CD4-positive, alpha-beta T cell treated with Interleukin-1 beta for 1 hour (primary cell): ENCODE results near the gene SUZ12.
"Not testable (repeated sequence)": the region's sequence is repeated elsewhere in the genome, so short reads cannot be mapped to it uniquely, and the experiment has no call there.

Experiments
- DNase-seq, 2 donors: peaks; one replicate each; pipeline ENCODE4 v3.0.0-alpha.2; 2020 to 2022

SUZ12 gene

DNA sequence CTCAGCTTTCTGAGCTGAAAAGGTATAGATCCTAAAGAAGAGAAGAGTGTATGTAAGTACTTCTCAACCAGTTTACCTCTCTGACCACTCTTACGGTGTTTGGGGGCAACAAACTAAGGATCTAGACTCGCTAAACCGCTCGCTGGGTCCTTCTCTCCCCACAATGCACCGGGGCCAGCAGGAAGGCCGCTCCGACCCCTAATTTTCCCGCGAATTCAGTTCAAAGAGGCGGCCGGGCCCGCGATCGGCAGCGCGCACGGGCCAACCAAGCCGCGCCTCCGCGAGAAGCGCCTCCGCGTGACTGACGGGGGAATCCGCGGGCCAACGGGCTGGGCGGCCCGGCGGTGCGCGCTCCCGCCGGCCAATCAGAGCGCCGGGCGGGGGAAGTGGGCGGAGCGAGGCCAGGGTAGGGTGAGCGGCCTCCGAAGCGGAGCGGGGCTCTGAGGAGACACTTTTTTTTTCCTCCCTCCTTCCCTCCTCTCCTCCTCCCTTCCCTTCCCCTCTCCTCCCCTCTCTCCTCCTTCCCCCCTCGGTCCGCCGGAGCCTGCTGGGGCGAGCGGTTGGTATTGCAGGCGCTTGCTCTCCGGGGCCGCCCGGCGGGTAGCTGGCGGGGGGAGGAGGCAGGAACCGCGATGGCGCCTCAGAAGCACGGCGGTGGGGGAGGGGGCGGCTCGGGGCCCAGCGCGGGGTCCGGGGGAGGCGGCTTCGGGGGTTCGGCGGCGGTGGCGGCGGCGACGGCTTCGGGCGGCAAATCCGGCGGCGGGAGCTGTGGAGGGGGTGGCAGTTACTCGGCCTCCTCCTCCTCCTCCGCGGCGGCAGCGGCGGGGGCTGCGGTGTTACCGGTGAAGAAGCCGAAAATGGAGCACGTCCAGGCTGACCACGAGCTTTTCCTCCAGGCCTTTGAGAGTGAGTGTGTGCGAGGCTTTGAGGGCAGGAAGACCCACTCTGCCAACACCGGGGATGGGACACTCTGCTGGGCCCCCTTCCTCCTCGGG is at the start of gene SUZ12:
TSS of gene SUZ12 (plus strand) at position 393 of the 995 bp plus-strand sequence. CDS start at position 633, 240 bp downstream.
- DNase-seq = peak; percentile 89 to 94

DNA sequence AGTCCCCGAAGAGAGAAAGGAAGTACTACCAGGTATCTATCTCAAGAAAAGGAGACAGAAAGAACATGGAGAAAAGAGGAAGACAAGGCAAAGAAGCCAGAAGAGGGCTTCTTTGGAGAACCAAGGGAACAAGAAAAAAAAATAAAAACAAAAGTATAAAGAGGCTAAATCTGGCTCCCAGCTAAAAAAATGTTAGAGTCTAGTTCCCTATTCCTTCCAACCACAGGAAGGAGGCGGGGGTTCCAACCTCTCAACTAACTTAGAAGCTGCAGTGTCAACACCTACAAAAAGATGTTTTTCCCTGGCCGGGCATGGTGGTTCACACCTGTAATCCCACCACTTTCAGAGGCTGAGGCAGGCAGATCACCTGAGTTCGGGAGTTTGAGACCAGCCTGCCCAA is 48.7 kb upstream of the SUZ12 start:
- peak in 1 of 2 donors; percentile 30 for DNase-seq

DNA sequence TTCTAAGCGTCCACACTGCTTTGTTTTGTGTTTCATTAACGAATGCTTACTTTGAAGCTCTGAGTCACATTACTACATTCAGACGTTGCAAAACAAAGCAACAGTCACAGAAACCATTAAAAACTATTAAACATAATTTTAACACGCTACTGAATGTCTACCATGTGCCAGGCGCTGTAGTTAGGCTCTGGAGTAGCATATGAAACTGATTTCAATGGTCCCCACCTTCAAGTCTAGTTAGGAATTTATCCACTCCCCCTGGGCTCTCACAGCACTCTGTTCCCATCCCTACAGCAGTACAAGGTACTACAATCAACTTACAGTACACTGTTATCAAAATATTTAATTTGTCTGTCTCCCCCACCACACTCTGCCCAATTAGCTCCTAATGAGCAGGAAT is 35.9 kb upstream of the SUZ12 start:
- no peak for DNase-seq

DNA sequence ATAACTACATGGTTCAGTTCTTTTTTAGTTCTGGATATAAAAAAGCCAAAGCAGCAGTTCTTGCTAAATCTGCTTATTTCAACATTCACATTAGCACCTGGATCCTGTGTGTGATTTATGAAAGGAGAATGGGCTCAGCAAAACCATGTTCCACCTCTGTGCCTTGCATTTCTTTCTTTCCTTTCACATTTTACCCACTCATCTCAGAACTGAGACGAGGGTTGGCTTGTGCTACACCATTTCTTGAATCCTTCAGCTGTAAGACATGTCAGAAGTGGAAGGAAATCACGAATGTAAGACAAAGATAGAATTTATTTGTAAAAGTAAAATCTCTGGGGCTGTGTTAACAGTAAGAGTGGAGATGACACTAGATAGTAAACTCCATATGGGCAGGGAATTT is 34.1 kb upstream of the SUZ12 start:
- DNase-seq = no peak

DNA sequence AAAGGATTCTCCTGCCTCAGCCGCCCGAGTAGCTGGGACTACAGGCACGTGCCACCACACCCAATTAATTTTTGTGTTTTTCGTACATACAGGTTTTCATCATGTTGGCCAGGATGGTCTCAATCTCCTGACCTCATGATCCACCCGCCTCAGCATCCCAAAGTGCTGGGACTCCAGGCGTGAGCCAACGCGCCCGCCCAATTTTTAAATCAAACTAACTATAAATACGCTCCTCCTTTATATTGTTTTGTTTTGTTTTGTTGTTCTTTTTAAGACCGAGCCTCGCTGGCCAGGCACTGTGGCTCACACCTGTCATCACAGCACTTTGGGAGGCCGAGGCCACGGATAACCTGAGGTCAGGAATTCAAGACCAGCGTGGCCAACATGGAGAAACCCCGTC is 33.4 kb upstream of the SUZ12 start:
- no peak for DNase-seq

DNA sequence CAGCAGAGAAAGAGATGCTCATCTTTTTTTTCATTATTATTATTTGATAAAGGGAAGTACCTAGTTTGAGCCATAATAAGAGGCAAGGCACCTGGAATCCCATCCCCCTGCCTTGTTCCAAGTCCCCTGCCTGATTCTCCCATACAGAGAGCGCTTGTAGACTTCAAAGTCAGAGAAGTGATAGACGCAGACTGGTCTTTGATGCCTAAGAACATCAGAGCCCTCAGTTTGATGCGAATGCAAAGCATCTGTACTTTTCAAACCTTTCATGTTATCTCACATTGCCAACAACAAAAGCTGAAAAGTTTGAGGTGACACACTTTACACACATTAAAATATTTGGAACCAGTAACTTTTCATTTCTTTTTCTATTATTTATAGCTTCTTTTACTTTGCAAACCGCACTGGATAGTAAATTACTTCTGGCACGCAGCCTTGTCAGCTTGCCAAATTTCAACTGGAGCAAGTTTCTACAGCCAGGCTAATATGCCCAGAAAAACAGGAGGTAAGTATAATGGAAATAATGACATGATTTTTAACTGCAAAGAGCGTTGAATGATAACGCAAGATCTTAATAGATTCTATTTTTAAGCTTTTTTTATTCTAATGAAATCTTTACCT is 29.4 kb upstream of the SUZ12 start:
- DNase-seq = no peak

DNA sequence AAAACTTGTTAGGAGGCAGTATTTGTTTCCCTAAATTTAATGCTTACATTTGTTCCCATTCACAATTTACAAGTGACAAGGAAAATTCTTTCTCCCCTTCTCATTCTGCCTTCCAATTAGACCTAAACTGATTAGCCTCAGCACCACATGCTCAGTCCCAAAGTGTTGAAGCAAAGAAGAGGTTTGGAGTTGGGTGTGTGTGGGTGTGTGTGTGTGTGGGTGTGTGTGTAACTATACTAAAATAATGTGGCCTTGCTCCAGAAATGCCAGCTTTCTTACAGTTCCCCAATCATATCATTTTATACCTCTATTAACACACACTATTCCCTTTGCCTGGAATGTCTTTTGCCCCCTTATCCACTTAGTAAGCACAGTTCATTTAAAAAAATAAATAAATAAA is 28.4 kb upstream of the SUZ12 start:
- no peak for DNase-seq

DNA sequence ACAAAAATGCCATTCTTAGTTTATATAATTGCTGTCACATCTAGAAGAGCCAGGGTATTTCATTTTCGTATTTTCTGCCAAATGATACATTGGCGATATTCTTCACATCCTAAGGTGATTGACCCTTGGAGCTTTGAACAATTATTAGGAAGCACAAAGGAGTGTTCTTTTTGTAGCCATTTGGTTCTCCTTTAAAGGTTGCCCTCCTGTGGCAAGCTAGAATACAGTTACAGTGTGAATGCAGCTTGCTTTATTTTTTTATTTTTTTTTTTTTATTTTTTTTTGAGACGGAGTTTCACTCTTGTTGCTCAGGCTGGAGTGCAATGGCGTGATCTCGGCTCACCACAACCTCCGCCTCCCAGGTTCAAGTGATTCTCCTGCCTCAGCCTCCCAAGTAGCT is 24.1 kb upstream of the SUZ12 start:
- not testable (repeated sequence) for DNase-seq

DNA sequence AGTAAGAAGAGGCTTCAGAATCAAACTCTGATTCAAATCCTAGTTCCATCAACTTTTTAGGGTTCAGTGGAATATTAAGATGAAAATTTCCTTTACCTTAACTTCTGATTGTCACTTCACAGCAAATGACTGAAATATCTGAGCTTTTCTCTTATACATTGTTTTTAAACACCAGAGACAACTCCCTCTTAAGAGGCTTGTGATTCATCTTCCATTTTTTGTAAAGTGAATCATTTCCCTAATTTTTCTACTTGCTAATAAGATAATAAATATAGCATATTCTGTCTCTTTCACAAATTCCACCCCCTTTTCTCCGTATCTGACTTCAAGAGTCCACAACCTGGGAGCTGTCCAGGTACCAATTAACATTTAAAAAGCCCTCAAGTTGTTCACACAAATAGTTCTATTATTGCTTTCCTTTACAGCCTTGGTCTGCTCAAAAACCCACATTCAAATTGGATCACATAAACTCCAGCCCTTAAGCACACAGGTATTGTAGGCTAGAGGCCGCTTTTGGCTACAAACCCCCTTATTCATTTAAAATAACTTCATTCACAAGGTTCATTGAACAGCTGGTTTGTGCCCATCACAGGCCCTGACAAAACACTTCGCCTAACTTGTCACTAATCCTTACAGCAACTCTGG is 21.2 kb upstream of the SUZ12 start:
- DNase-seq = no peak

DNA sequence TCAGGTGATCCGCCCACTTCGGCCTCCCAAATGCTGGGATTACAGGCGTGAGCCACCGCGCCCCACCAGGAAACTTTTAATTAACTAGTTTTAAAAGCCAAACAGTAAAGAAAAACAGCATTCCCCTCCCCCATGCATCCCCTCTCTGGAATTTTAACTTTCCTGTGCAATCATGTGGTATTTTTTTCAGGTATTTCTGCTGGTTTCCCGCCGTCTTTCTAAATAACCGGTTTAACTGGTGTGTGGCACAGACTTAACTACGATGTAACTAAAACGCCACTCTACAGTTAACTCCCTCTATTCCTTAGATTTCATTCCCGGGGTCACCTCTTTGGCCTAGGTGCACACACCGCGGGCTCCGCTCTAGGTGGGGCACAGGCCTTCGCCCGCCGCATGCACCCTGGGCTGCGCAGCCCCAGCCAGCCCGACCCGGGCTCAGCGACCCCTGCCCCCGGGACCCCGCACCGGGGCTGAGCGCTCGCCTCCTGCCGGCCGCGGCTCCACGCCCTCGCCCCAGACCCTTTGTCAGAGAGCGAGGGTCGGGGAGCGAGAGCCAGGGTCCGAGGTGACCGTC is 20.2 kb upstream of the SUZ12 start:
- DNase-seq = no peak

DNA sequence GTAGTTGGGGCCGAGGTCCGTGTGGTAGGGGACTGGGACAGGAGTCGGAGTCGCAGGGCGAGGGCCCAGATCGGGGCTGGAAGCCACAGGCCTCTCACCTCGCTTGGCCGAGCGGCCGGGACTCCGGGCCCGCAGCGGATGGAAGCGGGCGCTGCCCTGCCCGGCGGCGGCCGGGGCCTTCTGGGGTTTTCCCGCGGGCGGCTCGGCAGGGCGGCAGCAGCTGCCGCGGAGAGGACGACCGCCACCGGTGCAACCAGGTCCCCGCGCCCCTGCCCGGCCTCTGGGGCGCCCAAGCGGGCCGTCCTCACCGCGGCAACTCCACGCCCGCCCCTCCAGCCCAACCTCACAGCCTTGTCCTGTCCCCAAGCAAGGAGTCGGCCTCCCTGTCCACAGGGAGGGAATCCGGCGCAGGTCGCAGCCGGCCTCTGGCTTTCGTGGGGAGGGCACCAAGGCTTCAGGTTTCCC is 19.7 kb upstream of the SUZ12 start:
- DNase-seq = peak in 1 of 2 donors; percentile 3

DNA sequence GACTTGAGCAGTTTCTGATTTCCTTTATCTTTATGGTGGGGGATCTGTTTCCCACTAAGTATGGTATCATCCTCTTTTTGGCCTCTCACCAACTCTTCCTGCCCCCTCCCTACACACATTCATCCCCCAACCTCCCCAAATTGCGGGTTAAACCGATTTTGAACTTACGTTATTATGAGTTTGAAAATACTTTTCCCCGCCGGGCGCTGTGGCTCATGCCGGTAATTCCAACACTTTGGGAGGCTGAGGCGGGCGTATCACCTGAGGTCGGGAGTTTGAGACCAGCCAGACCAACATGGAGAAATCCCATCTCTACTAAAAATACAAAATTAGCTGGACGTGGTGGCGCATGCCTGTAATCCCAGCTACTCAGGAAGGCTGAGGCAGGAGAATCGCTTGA is 19.1 kb upstream of the SUZ12 start:
- not testable (repeated sequence) for DNase-seq

DNA sequence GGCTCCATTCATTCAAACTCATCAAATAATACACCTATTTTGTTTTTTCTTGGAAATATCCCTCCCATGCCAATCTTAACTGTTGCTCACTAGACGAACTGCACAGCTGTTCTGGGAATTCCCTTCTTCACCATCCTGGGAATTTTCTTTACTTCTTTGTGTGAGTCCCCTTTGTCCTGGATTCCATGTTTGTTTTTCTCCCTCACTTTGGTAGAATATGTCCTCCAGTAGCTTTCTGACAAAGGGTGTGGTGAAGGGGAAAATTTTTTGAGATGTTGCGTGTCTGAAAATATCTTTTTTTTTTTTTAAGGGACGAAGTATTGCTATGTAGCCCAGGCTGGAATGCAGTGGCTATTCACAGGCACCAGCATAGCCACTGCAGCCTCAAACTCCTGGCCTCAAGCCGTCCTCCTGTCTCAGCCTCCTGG is 18.1 kb upstream of the SUZ12 start:
- no peak for DNase-seq

DNA sequence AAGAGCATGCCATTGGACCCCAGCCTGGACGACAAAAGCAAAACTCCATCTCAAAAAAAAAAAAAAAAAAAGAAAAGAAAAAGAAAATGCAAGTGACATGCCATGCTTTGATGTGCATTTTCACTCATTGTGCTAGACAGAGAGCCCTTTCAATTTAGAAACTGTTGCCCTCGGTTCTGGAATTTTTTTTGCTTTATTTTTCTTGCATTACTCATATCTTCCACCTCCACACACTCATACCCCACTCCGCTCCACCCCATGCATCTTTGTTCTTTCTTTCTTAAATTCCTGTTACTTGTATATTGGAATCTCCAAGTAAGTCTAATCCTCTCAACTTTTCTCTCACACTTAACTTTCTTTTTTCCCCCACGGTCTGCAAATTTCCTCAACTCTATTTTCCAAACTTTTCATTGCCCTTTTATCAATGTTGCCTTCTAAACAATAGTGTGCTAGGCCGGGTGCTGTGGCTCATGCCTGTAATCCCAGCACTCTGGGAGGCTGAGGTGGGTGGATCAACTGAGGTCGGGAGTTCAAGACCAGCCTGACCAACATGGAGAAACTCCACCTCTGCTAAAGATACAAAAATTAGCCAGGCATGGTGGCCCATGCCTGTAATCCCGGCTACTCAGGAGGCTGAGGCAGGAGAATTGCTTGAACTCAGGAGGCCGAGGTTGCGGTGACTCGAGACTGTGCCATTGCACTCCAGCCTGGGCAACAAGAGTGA is 16.8 kb upstream of the SUZ12 start:
- DNase-seq = no peak

DNA sequence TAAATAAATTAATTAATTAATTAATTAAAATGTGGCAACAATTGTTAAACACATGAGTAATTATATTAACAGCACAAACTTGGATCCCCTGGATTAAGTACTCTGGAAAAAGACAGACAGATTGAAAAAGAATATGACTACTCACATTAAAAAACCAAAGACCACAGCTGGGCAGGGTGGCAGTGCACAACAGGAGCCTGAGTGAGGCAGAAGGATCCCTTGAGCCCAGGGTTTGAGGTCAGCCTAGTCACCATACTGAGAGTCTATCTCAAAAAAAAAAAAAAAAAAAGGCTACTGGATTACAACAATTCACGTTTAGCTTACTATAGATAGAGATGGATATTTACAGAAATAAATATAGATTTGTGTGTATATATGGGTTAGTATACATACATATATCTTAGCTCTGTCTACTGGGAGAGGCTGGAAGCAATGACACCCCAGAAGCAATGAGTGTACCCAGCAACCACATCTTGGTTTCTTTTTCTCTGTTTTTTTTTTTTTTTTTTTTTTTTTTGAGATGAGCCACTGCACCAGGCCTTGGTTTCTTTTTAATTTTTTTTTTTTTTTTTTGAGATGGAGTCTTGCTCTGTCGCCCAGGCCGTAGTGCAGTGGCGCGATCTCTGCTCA is 10.6 kb upstream of the SUZ12 start:
- DNase-seq = no peak

DNA sequence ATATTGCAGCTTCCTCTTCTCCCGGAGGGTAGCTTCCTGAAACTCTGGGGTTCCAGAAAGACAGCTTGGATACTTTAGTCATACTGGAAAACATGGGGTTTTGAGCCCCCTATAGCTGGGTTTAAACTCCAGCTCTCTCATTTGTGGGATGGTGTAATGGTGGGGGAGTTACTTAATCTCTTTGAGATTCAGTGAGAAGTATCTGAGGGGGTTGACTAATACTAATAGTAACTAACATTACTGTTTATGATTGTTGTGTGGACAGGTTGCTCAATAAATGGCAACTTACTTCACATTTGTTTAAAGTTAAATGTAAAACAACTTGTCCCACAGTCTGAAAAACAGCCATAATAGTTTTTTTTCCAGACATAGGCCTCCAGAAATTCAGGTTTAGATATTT is 5.1 kb upstream of the SUZ12 start:
- no peak for DNase-seq

DNA sequence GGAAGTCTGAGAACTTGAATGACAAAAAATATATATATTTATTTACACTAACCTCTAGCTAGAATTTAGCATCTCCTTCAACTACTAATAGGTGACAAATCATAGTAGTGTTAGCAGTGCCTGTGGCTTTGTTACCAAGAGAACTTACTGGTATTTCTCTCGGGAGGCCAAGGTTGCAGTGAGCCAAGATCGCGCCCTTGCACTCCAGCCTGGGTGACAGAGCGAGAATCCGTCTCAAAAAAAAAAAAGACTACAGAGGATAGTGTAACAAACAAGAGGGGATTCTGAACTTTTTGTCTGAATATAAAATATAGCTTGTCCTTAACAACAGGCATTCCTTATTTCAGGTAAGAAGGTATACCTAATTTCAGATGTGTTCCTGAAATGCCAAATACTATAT is 1.3 kb upstream of the SUZ12 start:
- DNase-seq = no peak

DNA sequence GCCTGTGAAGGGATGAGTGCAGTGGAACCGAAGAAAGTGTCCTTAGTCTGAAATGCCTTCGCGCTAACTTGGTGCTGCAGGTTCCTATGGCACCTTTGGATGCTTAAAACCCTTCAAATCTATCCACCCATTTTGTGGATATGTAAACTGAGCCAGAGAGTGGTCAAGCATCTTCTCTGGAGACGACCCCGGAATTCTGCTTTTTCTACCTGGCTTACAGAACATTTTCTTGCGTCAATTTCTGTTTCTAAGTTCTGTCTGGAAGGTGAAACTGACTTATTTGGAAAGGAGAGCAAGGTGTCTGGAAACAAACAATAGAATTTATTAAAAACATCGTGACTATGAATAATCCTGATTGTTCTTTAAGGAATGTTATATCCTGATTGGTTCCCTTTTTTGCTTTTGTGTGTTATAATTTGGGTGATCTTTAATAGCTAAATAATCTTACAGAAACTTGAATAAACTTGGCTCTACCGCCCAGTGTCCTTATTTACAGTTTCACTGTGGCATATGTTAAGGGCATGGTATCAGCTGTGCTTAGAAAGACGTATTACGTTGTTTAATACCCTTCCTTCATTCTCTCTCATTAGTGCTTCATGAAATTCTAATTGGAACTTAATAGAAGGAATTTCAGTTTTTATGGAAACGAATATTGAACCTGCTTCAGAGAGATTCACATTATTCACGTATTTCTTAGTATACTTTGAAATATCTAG is 1.3 kb downstream of the SUZ12 start:
- DNase-seq = not testable (repeated sequence)

DNA sequence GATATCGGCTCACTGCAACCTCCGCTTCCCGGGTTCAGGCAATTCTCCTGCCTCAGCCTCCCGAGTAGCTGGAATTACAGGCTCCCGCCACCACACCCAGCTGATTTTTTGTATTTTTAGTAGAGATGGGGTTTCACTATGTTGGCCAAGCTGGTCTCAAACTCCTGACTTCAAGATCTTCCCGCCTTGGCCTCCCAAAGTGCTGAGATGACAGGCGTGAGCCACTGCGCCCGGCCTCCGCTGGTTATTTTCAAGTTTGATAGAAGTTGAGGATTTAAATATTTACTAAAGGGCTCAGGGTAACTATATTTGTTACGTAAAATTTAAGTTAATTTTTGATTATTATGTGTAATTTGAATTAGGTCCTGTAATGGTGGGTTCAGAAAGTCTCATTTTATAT is 5.1 kb downstream of the SUZ12 start:
- not testable (repeated sequence) for DNase-seq

DNA sequence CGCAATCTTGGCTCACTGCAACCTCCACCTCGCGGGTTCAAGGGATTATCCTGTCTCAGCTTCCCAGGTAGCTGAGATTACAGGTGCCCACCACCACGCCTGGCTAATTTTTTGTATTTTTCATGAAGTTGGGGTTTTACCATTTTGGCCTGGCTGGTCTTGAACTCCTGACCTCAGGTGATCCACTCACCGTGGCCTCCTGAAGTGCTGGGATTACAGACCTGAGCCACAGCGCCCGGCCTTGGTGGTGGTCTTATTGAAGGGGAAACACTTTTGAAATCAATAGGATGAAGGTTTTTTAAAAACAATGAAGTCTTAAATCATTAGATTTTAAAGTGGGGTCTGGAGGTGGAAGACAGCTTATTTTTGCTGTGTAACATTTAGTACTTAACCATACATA is 5.6 kb downstream of the SUZ12 start:
- DNase-seq = not testable (repeated sequence)

DNA sequence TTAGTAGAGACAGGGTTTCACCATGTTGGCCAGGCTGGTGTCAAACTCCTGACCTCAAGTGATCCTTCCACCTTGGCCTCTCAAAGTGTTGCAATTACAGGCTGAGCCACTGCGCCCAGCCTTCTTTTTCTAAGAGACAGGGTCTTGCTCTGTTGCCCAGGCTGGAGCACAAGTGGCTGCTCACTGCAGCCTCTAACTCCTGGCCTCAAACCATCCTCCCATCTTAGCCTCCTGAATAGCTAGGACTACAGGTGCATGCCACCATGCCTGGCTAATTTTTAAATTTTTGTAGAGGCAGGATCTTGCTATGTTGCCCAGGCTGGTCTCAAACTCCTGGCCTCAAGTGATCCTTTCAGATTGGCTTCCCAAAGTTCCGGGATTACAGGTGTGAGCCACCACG is 15.1 kb downstream of the SUZ12 start:
- DNase-seq = not testable (repeated sequence)
